Inflammatory macrophage (primary cell): ENCODE results near the gene MEPE.

ENCODE experiments used
- DNase-seq, 2 donors: peaks; one replicate each; pipeline ENCODE4 v3.0.0-alpha.2; 2020 to 2022
- total RNA-seq, 18 experiments: gene quantifications; one replicate each; lab custom pipeline; 2026; ENCODE audit warnings: mixed read lengths in 6 of 18, inconsistent platforms in 2 of 18; lab: John Stamatoyannopoulos, UW

Gene MEPE
- total RNA-seq: 0 to 0.11 (median 0) reads per million in 18 experiments

- no peak for DNase-seq
Observed at GRCh38 chr4:87832669-87833068, at the start of gene MEPE. Gene MEPE, plus strand, starts transcription at chr4:87832969. Its CDS starts 1,746 bp downstream, at chr4:87834715.

- DNase-seq: no peak
Observed at GRCh38 chr4:87783781-87784180, 49.0 kb upstream of the MEPE start.

- no peak for DNase-seq
Observed at GRCh38 chr4:87785731-87786509, 46.8 kb upstream of the MEPE start.

- no peak for DNase-seq
Observed at GRCh38 chr4:87799301-87800113, 33.3 kb upstream of the MEPE start, which contains the start of gene IBSP. Gene IBSP, plus strand, starts transcription at chr4:87799554. Its CDS starts 2,808 bp downstream, at chr4:87802362.

GRCh38 chr4:87802858-87803257 lies 29.9 kb upstream of the MEPE start:
- no peak for DNase-seq

- DNase-seq: no peak
Observed at GRCh38 chr4:87803421-87803820, 29.3 kb upstream of the MEPE start.

- DNase-seq: no peak
Observed at GRCh38 chr4:87804871-87805270, 27.9 kb upstream of the MEPE start.

GRCh38 chr4:87805971-87806370 lies 26.8 kb upstream of the MEPE start:
- peak; percentile 9 to 56 for DNase-seq

GRCh38 chr4:87806520-87806919 lies 26.2 kb upstream of the MEPE start:
- peak in 1 of 2 donors; percentile 3 for DNase-seq

- peak; percentile 73 to 94 for DNase-seq
Observed at GRCh38 chr4:87807402-87807801, 25.4 kb upstream of the MEPE start.

- DNase-seq: no peak
Observed at GRCh38 chr4:87811977-87812376, 20.8 kb upstream of the MEPE start.

GRCh38 chr4:87819281-87819919 lies 13.4 kb upstream of the MEPE start:
- DNase-seq: no peak

- no peak for DNase-seq
Observed at GRCh38 chr4:87823200-87823599, 9.6 kb upstream of the MEPE start.

- no peak for DNase-seq
Observed at GRCh38 chr4:87823724-87824123, 9.0 kb upstream of the MEPE start.

GRCh38 chr4:87824352-87824751 lies 8.4 kb upstream of the MEPE start:
- DNase-seq: no peak

- DNase-seq: no peak
Observed at GRCh38 chr4:87834401-87834800, 1.6 kb downstream of the MEPE start.

- DNase-seq: peak in 1 of 2 donors; percentile 29
Observed at GRCh38 chr4:87835197-87835596, 2.4 kb downstream of the MEPE start.

GRCh38 chr4:87835743-87836142 lies 3.0 kb downstream of the MEPE start:
- no peak for DNase-seq

GRCh38 chr4:87838205-87838604 lies 5.4 kb downstream of the MEPE start:
- no peak for DNase-seq

GRCh38 chr4:87838890-87839591 lies 6.3 kb downstream of the MEPE start:
- peak; percentile 48 to 62 for DNase-seq

GRCh38 chr4:87839592-87839946 lies 6.8 kb downstream of the MEPE start:
- no peak for DNase-seq

GRCh38 chr4:87840149-87840548 lies 7.4 kb downstream of the MEPE start:
- DNase-seq: no peak

GRCh38 chr4:87843936-87844335 lies 11.2 kb downstream of the MEPE start:
- peak; percentile 92 to 95 for DNase-seq
